Endothelial cell of umbilical vein (primary cell): Measurements from ENCODE around the gene CLSTN1.

ENCODE experiments used
- EZH2 ChIP-seq: IDR thresholded peaks from 2 replicates; pipeline ENCODE4 v1.6.1; 2012; ENCODE audit warnings: borderline replicate concordance, low read depth, mild to moderate bottlenecking, moderate library complexity, low read length, inconsistent platforms; ENCODE audit not compliant: severe bottlenecking
- FOS ChIP-seq: IDR thresholded peaks from 2 replicates; pipeline ENCODE4 v1.6.1; 2011; ENCODE audit warnings: mild to moderate bottlenecking, low read length, moderate library complexity, borderline replicate concordance; ENCODE audit not compliant: insufficient read depth
- GATA2 ChIP-seq: IDR thresholded peaks from 2 replicates; pipeline ENCODE4 v1.7.0; 2011; ENCODE audit warnings: low read depth, mild to moderate bottlenecking, moderate library complexity, mixed read lengths, low read length; ENCODE audit not compliant: insufficient read length, insufficient read depth
- JUN ChIP-seq: IDR thresholded peaks from 2 replicates; pipeline ENCODE4 v1.6.1; 2011; ENCODE audit warnings: borderline replicate concordance, low read depth; ENCODE audit not compliant: insufficient read length, insufficient read depth
- MAX ChIP-seq: IDR thresholded peaks from 2 replicates; pipeline ENCODE4 v1.6.1; 2011; ENCODE audit not compliant: insufficient read depth, insufficient read length
- MYC ChIP-seq: IDR thresholded peaks from one replicate; pipeline ENCODE4 v1.6.1; 2011; ENCODE audit warnings: mild to moderate bottlenecking, low read depth, low read length
- POLR2A ChIP-seq: IDR thresholded peaks from 2 replicates; pipeline ENCODE4 v1.6.1; 2012; ENCODE audit warnings: low read depth, mild to moderate bottlenecking, control low read depth, low read length
- POLR2AphosphoS5 ChIP-seq: IDR thresholded peaks from 2 replicates; pipeline ENCODE4 v1.6.1; 2012; ENCODE audit warnings: low read depth, mild to moderate bottlenecking, control low read depth, low read length, moderate library complexity; ENCODE audit not compliant: insufficient read depth
- TF ChIP-seq, protein P1 (sequence below), 2 donors: IDR thresholded peaks; 1 replicate in 1 of 2; 2 replicates in 1 of 2; pipeline ENCODE4 v1.5.1; 2011; ENCODE audit warnings: low read length in 2 of 2, mild to moderate bottlenecking in 2 of 2, moderate library complexity in 2 of 2, control low read depth in 1 of 2, inconsistent platforms in 1 of 2, low read depth in 1 of 2; ENCODE audit not compliant: insufficient read depth in 1 of 2; ENCODE audit errors: extremely low read depth in 1 of 2

DNA sequence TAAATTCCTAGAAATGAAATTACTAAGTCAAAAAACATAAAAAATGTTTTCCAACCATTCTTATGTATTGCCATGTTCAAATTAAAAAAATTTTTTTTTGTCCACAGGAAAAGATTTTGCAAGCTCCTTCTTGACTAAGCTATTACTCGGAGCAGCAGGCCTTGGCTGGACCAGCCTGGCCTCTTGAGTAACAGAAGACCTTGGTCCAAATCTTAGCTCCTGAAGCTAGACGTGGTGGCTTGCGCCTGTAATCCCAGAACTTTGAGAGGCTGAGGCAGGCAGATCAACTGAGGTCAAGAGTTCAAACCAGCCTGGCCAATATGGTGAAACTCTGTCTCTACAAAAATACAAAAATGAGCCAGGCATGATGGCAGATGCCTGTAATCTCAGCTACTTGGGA, 77.6 kb downstream of the CLSTN1 start:
- no peak for TF ChIP-seq POLR2A
- TF ChIP-seq, protein P1, sequence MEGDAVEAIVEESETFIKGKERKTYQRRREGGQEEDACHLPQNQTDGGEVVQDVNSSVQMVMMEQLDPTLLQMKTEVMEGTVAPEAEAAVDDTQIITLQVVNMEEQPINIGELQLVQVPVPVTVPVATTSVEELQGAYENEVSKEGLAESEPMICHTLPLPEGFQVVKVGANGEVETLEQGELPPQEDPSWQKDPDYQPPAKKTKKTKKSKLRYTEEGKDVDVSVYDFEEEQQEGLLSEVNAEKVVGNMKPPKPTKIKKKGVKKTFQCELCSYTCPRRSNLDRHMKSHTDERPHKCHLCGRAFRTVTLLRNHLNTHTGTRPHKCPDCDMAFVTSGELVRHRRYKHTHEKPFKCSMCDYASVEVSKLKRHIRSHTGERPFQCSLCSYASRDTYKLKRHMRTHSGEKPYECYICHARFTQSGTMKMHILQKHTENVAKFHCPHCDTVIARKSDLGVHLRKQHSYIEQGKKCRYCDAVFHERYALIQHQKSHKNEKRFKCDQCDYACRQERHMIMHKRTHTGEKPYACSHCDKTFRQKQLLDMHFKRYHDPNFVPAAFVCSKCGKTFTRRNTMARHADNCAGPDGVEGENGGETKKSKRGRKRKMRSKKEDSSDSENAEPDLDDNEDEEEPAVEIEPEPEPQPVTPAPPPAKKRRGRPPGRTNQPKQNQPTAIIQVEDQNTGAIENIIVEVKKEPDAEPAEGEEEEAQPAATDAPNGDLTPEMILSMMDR (IDR thresholded peaks at IDR 0.05; ENCODE audit: extremely low read depth in 1 of 2, insufficient read depth in 1 of 2, low read depth in 1 of 2, low read length in 2 of 2): no peak
- no peak for TF ChIP-seq MAX
- no peak for TF ChIP-seq EZH2
- TF ChIP-seq POLR2AphosphoS5: no peak
- no peak for TF ChIP-seq MYC
- no peak for TF ChIP-seq FOS
- TF ChIP-seq JUN: no peak
- TF ChIP-seq GATA2: no peak
